MM.1S (cell line): ENCODE measurements around the gene CRYBB2.

Source experiments
- CTCF ChIP-seq: fragments of 300-600 bp; sonication (generic); IDR thresholded peaks from 2 replicates; pipeline ENCODE4 v1.5.1; 2016; ENCODE audit warnings: antibody characterized with exemption, low read length, mixed read lengths
- EZH2 ChIP-seq: fragments of 300-600 bp; sonication (generic); optimal IDR thresholded peaks from 2 replicates; pipeline ENCODE3; 2017; ENCODE audit warnings: low read depth, mild to moderate bottlenecking, antibody characterized with exemption, low read length, mixed read lengths
- EZH2phosphoT487 ChIP-seq: fragments of 300-600 bp; sonication (generic); IDR thresholded peaks from 2 replicates; pipeline ENCODE4 v1.6.1; 2018; ENCODE audit warnings: antibody characterized with exemption, low read length

- no peak for TF ChIP-seq CTCF
- no peak for TF ChIP-seq EZH2
- no peak for TF ChIP-seq EZH2phosphoT487
Observed at GRCh38 chr22:25223269-25223850, 3.9 kb downstream of the CRYBB2 start.
